HepG2 (cell line): Measurements from ENCODE around the gene PEBP1. TPM values are rescaled to one million over a fixed set of nuclear protein-coding genes. Genes with fewer than 3 reads are reported as not detected.

Experiments
- ATAC-seq: fragments of 200-7000 bp; cut with Tn5 transposase; 3 replicates; pipeline ENCODE4 v1.9.1; 2020; ENCODE audit warnings: mild to moderate bottlenecking, moderate library complexity
- BruUV-seq: library from RNA; stranded (reverse); fragments of 400-500 nt; replicated peaks from 2 replicates; lab custom pipeline; 2021; lab: Mats Ljungman, UMichigan
- CTCF ChIA-PET: fragments of 300-600 bp; formaldehyde crosslinking; extraction: SDS; loops from one replicate; lab custom pipeline; 2021; ENCODE audit warnings: low total read pairs, inconsistent platforms, low intra/inter-chr PET ratio; lab: Yijun Ruan, JAX
- POLR2A ChIA-PET: fragments of 350-600 bp; sonication (Branson Sonifier 250); formaldehyde crosslinking; loops from one replicate; lab custom pipeline; 2020; ENCODE audit warnings: antibody characterized with exemption, inconsistent platforms; lab: Yijun Ruan, JAX
- DNase-seq: peaks from one replicate; pipeline ENCODE4 v3.0.0-alpha.2; 2015; ENCODE audit warnings: low spot score
- FAIRE-seq: peaks from 3 replicates; lab custom pipeline; 2011; peaks lifted over from hg19 to GRCh38; lab: Jason Lieb, UNC
- H2AFZ ChIP-seq: one replicate; pipeline ENCODE4 v1.6.1; 2011; ENCODE audit warnings: low read length, inconsistent platforms
- H3K27ac ChIP-seq: fragments of 300-600 bp; 3 replicates; pipeline ENCODE4 v1.8.0; 2011; ENCODE audit warnings: mixed run types, mild to moderate bottlenecking, mixed read lengths, low read length, inconsistent platforms; ENCODE audit not compliant: insufficient read depth; ENCODE audit errors: extremely low read length
- H3K27me3 ChIP-seq, 2 experiments: fragments of 200-600 bp in 1 of 2; 2 replicates in 1 of 2; 3 replicates in 1 of 2; pipeline versions ENCODE4 v1.6.0 to v1.8.0; 2011; ENCODE audit warnings: low read length in 2 of 2, mild to moderate bottlenecking in 2 of 2, moderate library complexity in 2 of 2, inconsistent platforms in 1 of 2; ENCODE audit not compliant: insufficient read depth in 2 of 2, control insufficient read depth in 1 of 2
- H3K36me3 ChIP-seq, 2 experiments: fragments of 200-600 bp in 1 of 2; replicated peaks in 1 of 2; 2 replicates in 1 of 2; 3 replicates in 1 of 2; pipeline versions ENCODE4 v1.5.1 to v1.8.0; 2011; ENCODE audit warnings: low read length in 2 of 2, inconsistent platforms in 1 of 2; ENCODE audit not compliant: insufficient read depth in 2 of 2, control insufficient read depth in 1 of 2
- H3K4me1 ChIP-seq: 2 replicates; pipeline ENCODE4 v1.5.1; 2012; ENCODE audit warnings: low read length, inconsistent platforms; ENCODE audit not compliant: insufficient read depth
- H3K4me2 ChIP-seq: 2 replicates; pipeline ENCODE4 v1.6.0; 2011; ENCODE audit warnings: low read depth, low read length, inconsistent platforms
- H3K4me3 ChIP-seq, 3 experiments: fragments of 200-600 bp in 1 of 3; sonication (generic), shearing (Covaris generic) in 1 of 3; replicated peaks in 1 of 3; 2 replicates each; pipeline ENCODE4 v1.5.1; 2011 to 2016; ENCODE audit warnings: low read length in 3 of 3, inconsistent platforms in 2 of 3, low read depth in 2 of 3, mild to moderate bottlenecking in 2 of 3, control low read depth in 1 of 3, mixed read lengths in 1 of 3; ENCODE audit not compliant: insufficient read depth in 1 of 3
- H3K79me2 ChIP-seq: one replicate; pipeline ENCODE4 v1.6.1; 2011; ENCODE audit warnings: low read length, inconsistent platforms; ENCODE audit not compliant: insufficient read depth
- H3K9ac ChIP-seq: 2 replicates; pipeline ENCODE4 v1.6.0; 2011; ENCODE audit warnings: mild to moderate bottlenecking, low read depth, low read length, inconsistent platforms; ENCODE audit not compliant: insufficient read depth
- H3K9me3 ChIP-seq: 2 replicates; pipeline ENCODE4 v1.5.1; 2012; ENCODE audit warnings: mild to moderate bottlenecking, low read length
- H4K20me1 ChIP-seq: 2 replicates; pipeline ENCODE4 v1.6.0; 2011; ENCODE audit warnings: inconsistent platforms, mild to moderate bottlenecking, low read length, moderate library complexity; ENCODE audit not compliant: insufficient read depth
- CBFB ChIP-seq: sonication (generic); formaldehyde crosslinking; IDR thresholded peaks from 2 replicates; pipeline ENCODE4 v1.4.0; 2020; ENCODE audit warnings: missing genetic modification reagents
- GPN1 ChIP-seq: sonication (generic); formaldehyde crosslinking; IDR thresholded peaks from 2 replicates; pipeline ENCODE4 v1.5.1; 2020; ENCODE audit warnings: missing genetic modification reagents, borderline replicate concordance
- NAIF1 ChIP-seq: sonication (generic); formaldehyde crosslinking; IDR thresholded peaks from 2 replicates; pipeline ENCODE4 v1.5.0; 2020; ENCODE audit warnings: mild to moderate bottlenecking, missing genetic modification reagents, borderline replicate concordance
- PHB2 ChIP-seq: fragments of 450-650 bp; IDR thresholded peaks from 2 replicates; pipeline ENCODE4 v1.6.1; 2018; ENCODE audit not compliant: partially characterized antibody
- SATB2 ChIP-seq: sonication (generic); formaldehyde crosslinking; IDR thresholded peaks from 2 replicates; pipeline ENCODE4 v1.5.0; 2020; ENCODE audit warnings: missing genetic modification reagents
- TBX3 ChIP-seq: fragments of 450-650 bp; IDR thresholded peaks from 2 replicates; pipeline ENCODE4 v1.6.1; 2017; ENCODE audit warnings: antibody characterized with exemption, mild to moderate bottlenecking, inconsistent platforms, borderline replicate concordance
- TEAD2 ChIP-seq: sonication (generic); formaldehyde crosslinking; IDR thresholded peaks from 2 replicates; pipeline ENCODE4 v1.9.0; 2021; ENCODE audit warnings: missing genetic modification reagents
- ZNF614 ChIP-seq: IDR thresholded peaks from 2 replicates; pipeline ENCODE4 v1.6.1; 2018; ENCODE audit warnings: missing biosample characterization, missing genetic modification reagents, inconsistent platforms, borderline replicate concordance
- ZNF839 ChIP-seq: sonication (generic); formaldehyde crosslinking; IDR thresholded peaks from 2 replicates; pipeline ENCODE4 v1.4.0; 2020; ENCODE audit warnings: missing genetic modification reagents, mild to moderate bottlenecking, borderline replicate concordance
- WGBS: methylation state at CpG from one replicate; pipeline ENCODE4 v1.1.6; 2017; ENCODE audit warnings: low lambda C conversion rate; 5-methylcytosine and 5-hydroxymethylcytosine counted together
- in situ Hi-C: cut with HindIII; loops from 2 replicates; pipeline ENCODE4 v1.10.0; 2017; ENCODE audit warnings: low pct_unique_long_range_greater_than_20kb; ENCODE audit not compliant: extremely low pct_ligation_motif_present
- intact Hi-C: fragments of 100-400 bp; cut with micrococcal nuclease; formaldehyde crosslinking; loops from one replicate; pipeline ENCODE4 v1.10.0; 2022; ENCODE audit not compliant: unreplicated experiment
- polyA plus RNA-seq, 8 experiments: library from polyadenylated mRNA; depleted of rRNA in 3 of 8; stranded (reverse) in 7 of 8; unstranded in 1 of 8; fragments of >200 nt; fragmentation: Illumina TruSeq in 4 of 8; extraction: Trizol in 4 of 8; gene quantifications; 2 replicates each; pipeline versions ENCODE4 v1.2.1 to v1.2.3, GENCODE V29; 2011 to 2016; ENCODE audit warnings: low read depth in 4 of 8, missing spikeins in 1 of 8, mixed read lengths in 1 of 8; ENCODE audit not compliant: insufficient read depth in 1 of 8
- total RNA-seq, 5 experiments: library from RNA; depleted of rRNA; stranded (reverse); fragments of >200 nt; fragmentation: Illumina TruSeq; extraction: Trizol; gene quantifications; 2 replicates each; pipeline ENCODE4 v1.2.3, GENCODE V29; 2016; ENCODE audit warnings: low read depth in 1 of 5
- TF ChIP-seq, protein P1 (sequence below): IDR thresholded peaks from 2 replicates; pipeline ENCODE4 v1.6.1; 2016; ENCODE audit warnings: low read depth, control low read depth
- TF ChIP-seq, protein P2 (sequence below): sonication (generic); formaldehyde crosslinking; IDR thresholded peaks from 2 replicates; pipeline ENCODE4 v1.5.0; 2020; ENCODE audit warnings: missing genetic modification reagents, mild to moderate bottlenecking, borderline replicate concordance
- TF ChIP-seq, protein P3 (sequence below): sonication (generic); formaldehyde crosslinking; IDR thresholded peaks from 2 replicates; pipeline ENCODE4 v1.5.0; 2020; ENCODE audit warnings: missing genetic modification reagents
- TF ChIP-seq, protein P4 (sequence below): IDR thresholded peaks from 2 replicates; pipeline ENCODE4 v1.6.1; 2016; ENCODE audit warnings: low read depth

PEBP1 gene
- total and polyA plus RNA-seq, 2 of the 13 experiments (the other 11 are each of a cell fraction or from before 2014, with no cell fraction given), result 538 to 1,505 TPM

DNA sequence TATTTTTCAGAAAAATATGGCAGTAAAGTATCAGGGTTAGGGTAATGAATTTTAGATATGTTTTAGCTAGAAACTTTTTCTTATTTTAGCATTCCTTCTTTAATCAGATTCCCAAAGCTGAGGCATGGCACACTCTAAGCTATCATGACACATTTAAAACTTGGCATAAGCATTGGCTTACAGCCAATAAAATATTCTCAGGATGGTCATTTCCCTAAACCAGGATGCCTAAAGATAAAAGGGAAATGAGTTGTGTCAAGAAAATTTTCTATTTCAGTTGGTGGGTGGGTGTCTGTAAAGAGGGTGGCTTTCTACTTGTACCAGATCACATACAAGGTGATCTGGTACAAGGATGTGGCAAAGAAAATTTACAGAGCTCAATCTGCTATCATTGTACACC is 47.8 kb downstream of the PEBP1 start:
- no peak for TF ChIP-seq TEAD2 (CRISPR knock-in tag)
- TF ChIP-seq, all 625 proteins: peak for 0
- Histone ChIP-seq H3K36me3 (peaks cover 0 to 9% of the 10 kb centered on the region in 2 experiments; a peak in 1 of 5 replicates), H3K4me2 (no peak overlapping the region), H3K79me2 (no peaks in the 10 kb centered on the region), H3K27me3 (no peaks in the 10 kb centered on the region), H2AFZ (no peak overlapping the region), H3K4me1 (peaks cover 6% of the 10 kb centered on the region; the same call in 1 of the 2 replicates), H3K9ac (no peak overlapping the region), H3K27ac (no peak overlapping the region), H3K9me3 (no peaks in the 10 kb centered on the region), H4K20me1 (no peaks in the 10 kb centered on the region), H3K4me3 (no peak overlapping the region)
- ChIA-PET CTCF (no interaction called here), POLR2A (no interaction called here)
- BruUV-seq, result no TSS peak
- no peak for DNase-seq
- no peak for ATAC-seq
- FAIRE-seq, result no peak
- in situ Hi-C loops (loop anchor here (5.0 kb wide), 1 partner anchor 189 kb away; the partner anchor contains the start of gene TAOK3), intact Hi-C loops (loop anchor here (2.0 kb wide), 1 partner anchor 63 kb away; no protein-coding TSS in a partner anchor)

DNA sequence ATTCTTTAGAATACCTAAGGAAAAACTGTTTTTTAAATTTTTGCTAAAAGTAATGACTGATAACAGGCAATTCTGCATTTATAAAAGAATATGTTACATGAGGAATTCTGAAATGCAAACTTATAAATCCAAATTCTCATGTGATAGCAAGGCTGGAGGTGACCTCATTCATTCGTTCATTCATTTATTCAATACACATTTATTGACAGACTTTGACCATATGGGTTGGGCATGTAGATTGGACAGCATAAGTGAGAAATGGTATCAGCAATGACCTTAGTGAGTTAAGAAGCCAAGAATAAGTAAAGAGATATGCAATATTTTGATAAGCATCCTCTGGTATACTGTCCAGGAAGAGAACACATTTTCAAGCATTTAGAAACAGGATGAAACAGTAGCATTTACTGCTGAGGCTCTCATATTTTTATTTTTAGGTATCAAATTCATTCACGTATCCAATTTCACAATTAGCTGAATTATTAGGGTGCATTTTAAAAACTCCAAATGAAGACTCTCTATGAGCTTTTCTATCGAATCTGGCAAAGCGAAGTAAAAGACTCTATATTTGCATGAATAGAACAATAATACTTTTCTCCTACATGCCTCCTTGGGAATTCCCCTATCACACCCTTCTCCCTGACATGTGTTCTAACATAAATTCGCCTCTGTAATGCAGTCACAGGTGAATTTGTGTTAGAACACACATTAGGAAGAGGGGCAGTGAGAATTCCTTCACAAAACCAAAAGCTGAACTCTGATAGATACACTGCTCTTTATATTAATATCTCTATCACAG is 49.9 kb downstream of the PEBP1 start:
- no peak overlapping the region for H3K27ac ChIP-seq
- ATAC-seq (no peak), DNase-seq (no peak), FAIRE-seq (no peak)
- no peak overlapping the region for H2AFZ ChIP-seq
- no peaks in the 10 kb centered on the region for H3K79me2 ChIP-seq
- in situ Hi-C loops (no loop called here), intact Hi-C loops (no loop called here)
- H3K4me1 ChIP-seq, result peaks cover 6% of the 10 kb centered on the region; the same call in 1 of the 2 replicates
- CTCF ChIA-PET, result no interaction called here
- peaks cover 0 to 4% of the 10 kb centered on the region in 2 experiments; a peak in 1 of 5 replicates for H3K36me3 ChIP-seq
- no peak overlapping the region for H3K9ac ChIP-seq
- POLR2A ChIA-PET, result no interaction called here
- H4K20me1 ChIP-seq, result no peaks in the 10 kb centered on the region
- H3K27me3 ChIP-seq, result no peaks in the 10 kb centered on the region
- no peak overlapping the region for H3K4me3 ChIP-seq
- no peaks in the 10 kb centered on the region for H3K9me3 ChIP-seq
- 86% methylated on average over 5 of the region's 5 CpGs for WGBS
- no peak overlapping the region for H3K4me2 ChIP-seq
- no TSS peak for BruUV-seq
- no peak for TF ChIP-seq CBFB
- TF ChIP-seq, protein P1, sequence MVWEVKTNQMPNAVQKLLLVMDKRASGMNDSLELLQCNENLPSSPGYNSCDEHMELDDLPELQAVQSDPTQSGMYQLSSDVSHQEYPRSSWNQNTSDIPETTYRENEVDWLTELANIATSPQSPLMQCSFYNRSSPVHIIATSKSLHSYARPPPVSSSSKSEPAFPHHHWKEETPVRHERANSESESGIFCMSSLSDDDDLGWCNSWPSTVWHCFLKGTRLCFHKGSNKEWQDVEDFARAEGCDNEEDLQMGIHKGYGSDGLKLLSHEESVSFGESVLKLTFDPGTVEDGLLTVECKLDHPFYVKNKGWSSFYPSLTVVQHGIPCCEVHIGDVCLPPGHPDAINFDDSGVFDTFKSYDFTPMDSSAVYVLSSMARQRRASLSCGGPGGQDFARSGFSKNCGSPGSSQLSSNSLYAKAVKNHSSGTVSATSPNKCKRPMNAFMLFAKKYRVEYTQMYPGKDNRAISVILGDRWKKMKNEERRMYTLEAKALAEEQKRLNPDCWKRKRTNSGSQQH (CRISPR knock-in tag), result no peak
- no peak for TF ChIP-seq ZNF839 (CRISPR knock-in tag)
- TF ChIP-seq PHB2, result no peak
- TF ChIP-seq, protein P2, sequence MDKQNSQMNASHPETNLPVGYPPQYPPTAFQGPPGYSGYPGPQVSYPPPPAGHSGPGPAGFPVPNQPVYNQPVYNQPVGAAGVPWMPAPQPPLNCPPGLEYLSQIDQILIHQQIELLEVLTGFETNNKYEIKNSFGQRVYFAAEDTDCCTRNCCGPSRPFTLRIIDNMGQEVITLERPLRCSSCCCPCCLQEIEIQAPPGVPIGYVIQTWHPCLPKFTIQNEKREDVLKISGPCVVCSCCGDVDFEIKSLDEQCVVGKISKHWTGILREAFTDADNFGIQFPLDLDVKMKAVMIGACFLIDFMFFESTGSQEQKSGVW, result no peak
- no peak for TF ChIP-seq TBX3
- TF ChIP-seq NAIF1, result no peak
- TF ChIP-seq, protein P3, sequence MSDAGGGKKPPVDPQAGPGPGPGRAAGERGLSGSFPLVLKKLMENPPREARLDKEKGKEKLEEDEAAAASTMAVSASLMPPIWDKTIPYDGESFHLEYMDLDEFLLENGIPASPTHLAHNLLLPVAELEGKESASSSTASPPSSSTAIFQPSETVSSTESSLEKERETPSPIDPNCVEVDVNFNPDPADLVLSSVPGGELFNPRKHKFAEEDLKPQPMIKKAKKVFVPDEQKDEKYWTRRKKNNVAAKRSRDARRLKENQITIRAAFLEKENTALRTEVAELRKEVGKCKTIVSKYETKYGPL, result no peak
- no peak for TF ChIP-seq ZNF614 (CRISPR knock-in tag)
- TF ChIP-seq, protein P4, sequence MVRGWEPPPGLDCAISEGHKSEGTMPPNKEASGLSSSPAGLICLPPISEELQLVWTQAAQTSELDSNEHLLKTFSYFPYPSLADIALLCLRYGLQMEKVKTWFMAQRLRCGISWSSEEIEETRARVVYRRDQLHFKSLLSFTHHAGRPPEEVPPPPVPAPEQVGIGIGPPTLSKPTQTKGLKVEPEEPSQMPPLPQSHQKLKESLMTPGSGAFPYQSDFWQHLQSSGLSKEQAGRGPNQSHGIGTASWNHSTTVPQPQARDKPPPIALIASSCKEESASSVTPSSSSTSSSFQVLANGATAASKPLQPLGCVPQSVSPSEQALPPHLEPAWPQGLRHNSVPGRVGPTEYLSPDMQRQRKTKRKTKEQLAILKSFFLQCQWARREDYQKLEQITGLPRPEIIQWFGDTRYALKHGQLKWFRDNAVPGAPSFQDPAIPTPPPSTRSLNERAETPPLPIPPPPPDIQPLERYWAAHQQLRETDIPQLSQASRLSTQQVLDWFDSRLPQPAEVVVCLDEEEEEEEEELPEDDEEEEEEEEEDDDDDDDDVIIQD (CRISPR knock-in tag), result no peak
- TF ChIP-seq GPN1 (CRISPR knock-in tag), result no peak
- TF ChIP-seq SATB2, result no peak
